H1 (cell line): ENCODE results near the gene KCP. TPM values are rescaled to one million over a fixed set of nuclear protein-coding genes. Genes with fewer than 3 reads are reported as not detected.

Experiments
- CTCF ChIA-PET: fragments of 300-600 bp; sonication (Branson Sonifier 250); formaldehyde crosslinking; loops from one replicate; lab custom pipeline; 2021; ENCODE audit not compliant: partially characterized antibody; lab: Charles Lee
- POLR2A ChIA-PET: fragments of 300-600 bp; sonication (Branson Sonifier 250); formaldehyde crosslinking; loops from one replicate; lab custom pipeline; 2021; ENCODE audit warnings: inconsistent platforms; ENCODE audit not compliant: partially characterized antibody; lab: Charles Lee
- DNase-seq, 2 experiments: peaks; one replicate each; pipeline versions ENCODE4 v3.0.0 to v3.0.0-alpha.2; 2010 to 2022; ENCODE audit warnings: low spot score in 2 of 2, low read depth in 1 of 2, mixed read lengths in 1 of 2
- FAIRE-seq: peaks from 2 replicates; lab custom pipeline; 2011; peaks lifted over from hg19 to GRCh38; lab: Jason Lieb, UNC
- H2AFZ ChIP-seq: 2 replicates; pipeline ENCODE4 v1.8.1; 2012; ENCODE audit warnings: low read length, inconsistent platforms
- H2AK5ac ChIP-seq: 2 replicates; pipeline ENCODE4 v1.6.1; 2013; ENCODE audit warnings: low read depth, low read length
- H2BK120ac ChIP-seq: replicated peaks from 2 replicates; pipeline ENCODE3; 2013; ENCODE audit warnings: low read depth, low read length, inconsistent platforms
- H2BK12ac ChIP-seq: 2 replicates; pipeline ENCODE4 v1.6.1; 2013; ENCODE audit warnings: low read depth, low read length
- H2BK15ac ChIP-seq: 2 replicates; pipeline ENCODE4 v1.6.1; 2013; ENCODE audit warnings: low read length
- H2BK20ac ChIP-seq: 2 replicates; pipeline ENCODE4 v1.6.1; 2013; ENCODE audit warnings: low read length
- H2BK5ac ChIP-seq: 2 replicates; pipeline ENCODE4 v1.6.1; 2013; ENCODE audit warnings: low read depth, low read length
- H3K14ac ChIP-seq: 2 replicates; pipeline ENCODE4 v1.6.1; 2013; ENCODE audit warnings: inconsistent platforms; ENCODE audit not compliant: insufficient read length
- H3K18ac ChIP-seq: 2 replicates; pipeline ENCODE4 v1.6.1; 2013; ENCODE audit warnings: low read length; ENCODE audit errors: extremely low read depth
- H3K23ac ChIP-seq: 2 replicates; pipeline ENCODE4 v1.6.1; 2013; ENCODE audit warnings: inconsistent platforms; ENCODE audit not compliant: insufficient read length
- H3K23me2 ChIP-seq: 2 replicates; pipeline ENCODE4 v1.6.1; 2013; ENCODE audit warnings: low read depth, low read length
- H3K27ac ChIP-seq: 2 replicates; pipeline ENCODE4 v1.6.1; 2011; ENCODE audit warnings: low read depth, low read length, inconsistent platforms
- H3K27me3 ChIP-seq, 4 experiments: replicated peaks in 1 of 4; 1 replicate in 1 of 4; 2 replicates in 3 of 4; pipeline versions ENCODE4 v1.6.1 to v1.8.1; 2011 to 2013; ENCODE audit warnings: low read length in 3 of 4, mild to moderate bottlenecking in 3 of 4, inconsistent platforms in 2 of 4, mixed read lengths in 2 of 4, moderate library complexity in 1 of 4; ENCODE audit not compliant: control insufficient read depth in 3 of 4, insufficient read depth in 3 of 4; ENCODE audit errors: extremely low read depth in 1 of 4
- H3K36me3 ChIP-seq, 4 experiments: 2 replicates each; pipeline versions ENCODE4 v1.6.1 to v1.8.1; 2011 to 2013; ENCODE audit warnings: mild to moderate bottlenecking in 4 of 4, low read length in 3 of 4, moderate library complexity in 2 of 4, control low read depth in 1 of 4, inconsistent platforms in 1 of 4; ENCODE audit not compliant: insufficient read depth in 4 of 4, control insufficient read depth in 2 of 4
- H3K4ac ChIP-seq: replicated peaks from 2 replicates; pipeline ENCODE3; 2013; ENCODE audit warnings: low read length, low read depth, mixed read lengths, inconsistent platforms; ENCODE audit not compliant: insufficient read length
- H3K4me1 ChIP-seq, 4 experiments: replicated peaks in 1 of 4; 1 replicate in 1 of 4; 2 replicates in 3 of 4; pipeline versions ENCODE4 v1.6.1 to v1.8.1; 2011 to 2013; ENCODE audit warnings: low read length in 3 of 4, inconsistent platforms in 2 of 4, mixed read lengths in 1 of 4; ENCODE audit not compliant: insufficient read depth in 4 of 4, control insufficient read depth in 3 of 4
- H3K4me2 ChIP-seq, 2 experiments: 2 replicates each; pipeline versions ENCODE4 v1.6.1 to v1.8.1; 2011 to 2013; ENCODE audit warnings: low read depth in 2 of 2, low read length in 2 of 2, control low read depth in 1 of 2, inconsistent platforms in 1 of 2, mild to moderate bottlenecking in 1 of 2; ENCODE audit not compliant: insufficient read depth in 1 of 2
- H3K4me3 ChIP-seq, 4 experiments: fragments of 200-600, 300-600 bp in 1 of 4; sonication (generic), shearing (Covaris generic), sonication (Bioruptor Twin) in 1 of 4; 2 replicates each; pipeline versions ENCODE4 v1.5.1 to v1.8.1; 2011 to 2016; ENCODE audit warnings: low read length in 4 of 4, low read depth in 3 of 4, control low read depth in 2 of 4, inconsistent platforms in 2 of 4, mild to moderate bottlenecking in 2 of 4, mixed read lengths in 1 of 4, moderate library complexity in 1 of 4; ENCODE audit not compliant: insufficient read depth in 2 of 4; ENCODE audit errors: extremely low read depth in 1 of 4
- H3K56ac ChIP-seq: replicated peaks from 2 replicates; pipeline ENCODE3; 2013; ENCODE audit warnings: low read depth, mild to moderate bottlenecking, mixed read lengths, low read length, inconsistent platforms; ENCODE audit not compliant: insufficient read length
- H3K79me1 ChIP-seq: 2 replicates; pipeline ENCODE4 v1.6.1; 2013; ENCODE audit warnings: low read depth, low read length, control low read depth
- H3K79me2 ChIP-seq, 2 experiments: 2 replicates each; pipeline versions ENCODE4 v1.6.1 to v1.8.1; 2012 to 2013; ENCODE audit warnings: low read length in 2 of 2, mild to moderate bottlenecking in 2 of 2, inconsistent platforms in 1 of 2; ENCODE audit not compliant: insufficient read depth in 2 of 2, control insufficient read depth in 1 of 2
- H3K9ac ChIP-seq, 4 experiments: replicated peaks in 1 of 4; 1 replicate in 1 of 4; 2 replicates in 3 of 4; pipeline versions ENCODE4 v1.6.1 to v1.8.1; 2011 to 2013; ENCODE audit warnings: low read depth in 3 of 4, low read length in 3 of 4, control low read depth in 2 of 4, mild to moderate bottlenecking in 2 of 4, moderate library complexity in 2 of 4, inconsistent platforms in 1 of 4; ENCODE audit errors: extremely low read depth in 1 of 4
- H3K9me3 ChIP-seq, 2 experiments: 2 replicates each; pipeline versions ENCODE4 v1.6.1 to v1.8.1; 2012 to 2013; ENCODE audit warnings: mild to moderate bottlenecking in 2 of 2, moderate library complexity in 2 of 2, control low read depth in 1 of 2, inconsistent platforms in 1 of 2, low read depth in 1 of 2, low read length in 1 of 2, mixed read lengths in 1 of 2; ENCODE audit not compliant: insufficient read depth in 2 of 2
- H4K20me1 ChIP-seq, 2 experiments: replicated peaks in 1 of 2; 2 replicates each; pipeline versions ENCODE3 to v1.8.1; 2011 to 2013; ENCODE audit warnings: inconsistent platforms in 2 of 2, low read length in 2 of 2, mild to moderate bottlenecking in 1 of 2; ENCODE audit not compliant: insufficient read depth in 2 of 2, control insufficient read depth in 1 of 2
- H4K5ac ChIP-seq: 2 replicates; pipeline ENCODE4 v1.6.1; 2013; ENCODE audit warnings: low read length, low read depth, mixed read lengths, inconsistent platforms; ENCODE audit not compliant: insufficient read length
- H4K8ac ChIP-seq: 2 replicates; pipeline ENCODE4 v1.8.0; 2013; ENCODE audit warnings: mild to moderate bottlenecking, moderate library complexity, low read length, inconsistent platforms; ENCODE audit not compliant: insufficient read depth; ENCODE audit errors: extremely low read depth
- H4K91ac ChIP-seq: replicated peaks from 2 replicates; pipeline ENCODE3; 2013; ENCODE audit warnings: low read length, mixed read lengths, inconsistent platforms; ENCODE audit not compliant: insufficient read length
- MAX ChIP-seq: IDR thresholded peaks from 2 replicates; pipeline ENCODE4 v1.6.1; 2012; ENCODE audit warnings: inconsistent platforms
- SP1 ChIP-seq: IDR thresholded peaks from 2 replicates; pipeline ENCODE4 v1.6.1; 2011; ENCODE audit warnings: low read depth, low read length
- WGBS, 2 experiments: shearing (Covaris generic) in 1 of 2; methylation state at CpG; one replicate each; pipeline versions ENCODE4 v1.1.6 to v1.1.7; 2013 to 2015; ENCODE audit warnings: low lambda C conversion rate in 2 of 2, mixed read lengths in 2 of 2, inconsistent platforms in 1 of 2, low coverage in 1 of 2, missing lambda C conversion rate in 1 of 2; ENCODE audit not compliant: insufficient replicate concordance in 2 of 2, insufficient coverage in 1 of 2, insufficient read length in 1 of 2; ENCODE audit errors: extremely low coverage in 1 of 2, missing lambda C conversion rate in 1 of 2; 5-methylcytosine and 5-hydroxymethylcytosine counted together
- polyA plus RNA-seq, 7 experiments: library from polyadenylated mRNA; depleted of rRNA in 3 of 7; stranded (reverse) in 5 of 7; unstranded in 2 of 7; fragments of >200 nt in 5 of 7; fragments of 200-250 nt in 2 of 7; gene quantifications; 1 replicate in 5 of 7; 2 replicates in 1 of 7; 4 replicates in 1 of 7; pipeline versions ENCODE4 v1.2.1 to v1.2.3, GENCODE V29; 2011 to 2013; ENCODE audit warnings: missing spikeins in 2 of 7, mixed read lengths in 2 of 7
- total RNA-seq: library from RNA; stranded (reverse); fragmentation: NEBNext Ultra II Directional; extraction: Animal tissue kit (Norgen Biotek cat#: 25700); gene quantifications from 2 replicates; pipeline ENCODE4 v1.2.1, GENCODE V29; 2021

KCP gene
- total and polyA plus RNA-seq, 2 of the 8 experiments (the other 6 are each of a cell fraction or from before 2014, with no cell fraction given) = 1.3 to 2.0 TPM

- TF ChIP-seq SP1 (no peak), MAX (peak; percentile 32; the same call in 1 of the 2 replicates)
- TF ChIP-seq, all 59 proteins: peak for 1
- peaks cover 0 to 21% (median 12%) of the 10 kb centered on the region in 4 experiments; a peak in 6 of 7 replicates for H3K4me1 ChIP-seq
- peak overlapping the region; percentile 82 to 87 for H3K4me2 ChIP-seq
- no peaks in the 10 kb centered on the region for H3K9me3 ChIP-seq
- FAIRE-seq (no peak), DNase-seq (no peak)
- H3K4ac ChIP-seq = no peak overlapping the region
- WGBS, 2 experiments = 54% methylated on average over 11 of the region's 11 CpGs; no CpG with 5 or more reads in 1 of the 2 experiments
- H4K5ac ChIP-seq = no peak overlapping the region
- no peak overlapping the region for H3K18ac ChIP-seq
- CTCF ChIA-PET = interaction anchor here (0.7 to 10.2 kb wide), 12 partner anchors 8 to 407 kb away, joined by 3 to 148 read pairs (median 4); no protein-coding TSS in a partner anchor
- no peaks in the 10 kb centered on the region for H3K79me2 ChIP-seq
- no peak overlapping the region for H3K23ac ChIP-seq
- peak overlapping the region in 1 of 4 experiments; percentile 73; a peak in 2 of 8 replicates for H3K4me3 ChIP-seq
- POLR2A ChIA-PET = interaction anchor here (0.6 to 4.5 kb wide), 11 partner anchors 8 to 409 kb away, joined by 3 to 27 read pairs (median 4); partner anchors contain the start of gene KCP
- no peak overlapping the region for H2BK120ac ChIP-seq
- H4K20me1 ChIP-seq = peaks cover 3 to 20% of the 10 kb centered on the region in 2 experiments
- no peak overlapping the region for H3K14ac ChIP-seq
- H3K36me3 ChIP-seq = no peaks in the 10 kb centered on the region
- no peak overlapping the region for H2BK5ac ChIP-seq
- no peak overlapping the region for H2BK15ac ChIP-seq
- no peak overlapping the region for H3K56ac ChIP-seq
- peaks cover 5 to 42% (median 36%) of the 10 kb centered on the region in 4 experiments for H3K27me3 ChIP-seq
- H3K27ac ChIP-seq = no peak overlapping the region
- no peak overlapping the region for H2BK20ac ChIP-seq
- no peak overlapping the region for H4K8ac ChIP-seq
- H3K23me2 ChIP-seq = peaks cover 14% of the 10 kb centered on the region
- H2BK12ac ChIP-seq = no peak overlapping the region
- no peak overlapping the region for H3K9ac ChIP-seq
- no peak overlapping the region for H4K91ac ChIP-seq
- no peaks in the 10 kb centered on the region; the same call in 1 of the 2 replicates for H3K79me1 ChIP-seq
- H2AFZ ChIP-seq = no peak overlapping the region
- H2AK5ac ChIP-seq = no peak overlapping the region
Measured at GRCh38 chr7:128867842-128868623, 42.5 kb downstream of the KCP start.
